NB4 (cell line): ENCODE measurements around the gene IQGAP2.

Experiments
- CTCF ChIP-seq: IDR thresholded peaks from one replicate; pipeline ENCODE4 v1.5.1; 2012; ENCODE audit warnings: low read depth, low read length
- MYC ChIP-seq: IDR thresholded peaks from 2 replicates; pipeline ENCODE4 v1.6.1; 2011; ENCODE audit warnings: low read depth, low read length
- POLR2A ChIP-seq: IDR thresholded peaks from 2 replicates; pipeline ENCODE4 v1.6.1; 2011; ENCODE audit warnings: mild to moderate bottlenecking; ENCODE audit not compliant: insufficient read length; ENCODE audit errors: extremely low read depth

- no peak for TF ChIP-seq POLR2A
- TF ChIP-seq CTCF = no peak
- TF ChIP-seq MYC = no peak
These were observed 84.3 kb downstream of the IQGAP2 start for GRCh38 chr5:76487386-76487785.
